Erythroblast (primary cell): Measurements from ENCODE around the gene CNTN4.

Source experiments
- GATA1 ChIP-seq: IDR thresholded peaks from 2 replicates; pipeline ENCODE4 v1.6.1; 2011; ENCODE audit warnings: low read depth, mild to moderate bottlenecking, control low read depth, low read length, moderate library complexity
- POLR2A ChIP-seq: IDR thresholded peaks from 2 replicates; pipeline ENCODE4 v1.6.1; 2011; ENCODE audit warnings: mild to moderate bottlenecking, low read length

GRCh38 chr3:2274526-2274925 is 175.9 kb downstream of the CNTN4 start:
- TF ChIP-seq POLR2A (no peak), GATA1 (no peak)
